ENCODE measurements around the gene ONECUT1.

DNA sequence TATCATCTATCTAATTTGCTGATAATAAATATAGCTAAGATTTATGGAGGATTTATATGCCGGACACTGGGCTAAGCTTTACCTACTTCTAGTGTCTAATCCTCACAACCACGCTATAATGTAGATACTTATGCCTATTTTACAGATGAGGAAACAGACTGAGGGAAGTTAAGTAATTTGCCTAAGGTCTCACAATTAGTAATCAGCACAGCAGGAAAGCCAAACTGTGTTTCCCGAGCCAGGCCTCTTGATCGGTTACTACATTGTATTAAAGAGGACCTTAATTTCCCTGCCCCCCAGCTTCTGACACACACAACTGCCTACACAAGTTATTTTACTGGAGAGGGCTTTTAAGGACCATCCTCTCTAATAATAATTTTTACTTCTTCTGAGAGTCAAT, 40.9 kb downstream of the ONECUT1 start:
- TF ChIP-seq EZH2 (IDR thresholded peaks at IDR 0.05; ENCODE audit: borderline replicate concordance) = no peak
- TF ChIP-seq, protein P1, sequence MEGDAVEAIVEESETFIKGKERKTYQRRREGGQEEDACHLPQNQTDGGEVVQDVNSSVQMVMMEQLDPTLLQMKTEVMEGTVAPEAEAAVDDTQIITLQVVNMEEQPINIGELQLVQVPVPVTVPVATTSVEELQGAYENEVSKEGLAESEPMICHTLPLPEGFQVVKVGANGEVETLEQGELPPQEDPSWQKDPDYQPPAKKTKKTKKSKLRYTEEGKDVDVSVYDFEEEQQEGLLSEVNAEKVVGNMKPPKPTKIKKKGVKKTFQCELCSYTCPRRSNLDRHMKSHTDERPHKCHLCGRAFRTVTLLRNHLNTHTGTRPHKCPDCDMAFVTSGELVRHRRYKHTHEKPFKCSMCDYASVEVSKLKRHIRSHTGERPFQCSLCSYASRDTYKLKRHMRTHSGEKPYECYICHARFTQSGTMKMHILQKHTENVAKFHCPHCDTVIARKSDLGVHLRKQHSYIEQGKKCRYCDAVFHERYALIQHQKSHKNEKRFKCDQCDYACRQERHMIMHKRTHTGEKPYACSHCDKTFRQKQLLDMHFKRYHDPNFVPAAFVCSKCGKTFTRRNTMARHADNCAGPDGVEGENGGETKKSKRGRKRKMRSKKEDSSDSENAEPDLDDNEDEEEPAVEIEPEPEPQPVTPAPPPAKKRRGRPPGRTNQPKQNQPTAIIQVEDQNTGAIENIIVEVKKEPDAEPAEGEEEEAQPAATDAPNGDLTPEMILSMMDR (IDR thresholded peaks at IDR 0.05; ENCODE audit: poor library complexity) = no peak
